Psoas muscle (tissue), 8 donors: ENCODE results near the gene UNCX. TPM values are rescaled to one million over a fixed set of nuclear protein-coding genes. Genes with fewer than 3 reads are reported as not detected.

Experiments used
- ATAC-seq, 4 donors: fragments of 200-7000 bp; cut with Tn5 transposase; one replicate each; pipeline ENCODE4 v1.9.1; 2020; ENCODE audit warnings: moderate library complexity in 3 of 4, mild to moderate bottlenecking in 2 of 4
- DNase-seq, 2 donors: peaks; one replicate each; pipeline ENCODE4 v3.0.0-alpha.2; 2020
- H3K27ac ChIP-seq: fragments of 200-600 bp; one replicate; pipeline ENCODE4 v1.8.0; 2022
- H3K27me3 ChIP-seq, 3 donors: fragments of 200-600 bp in 1 of 3; one replicate each; pipeline versions ENCODE4 v1.6.1 to v1.8.0; 2013 to 2022; ENCODE audit warnings: low read length in 2 of 3, mild to moderate bottlenecking in 2 of 3, moderate library complexity in 1 of 3; ENCODE audit not compliant: insufficient read depth in 3 of 3
- H3K36me3 ChIP-seq, 2 donors: fragments of 200-600 bp in 1 of 2; one replicate each; pipeline versions ENCODE4 v1.6.1 to v1.8.0; 2013 to 2022; ENCODE audit warnings: low read depth in 1 of 2, mild to moderate bottlenecking in 1 of 2, moderate library complexity in 1 of 2; ENCODE audit not compliant: insufficient read depth in 1 of 2
- H3K4me1 ChIP-seq: fragments of 200-600 bp; one replicate; pipeline ENCODE4 v1.8.0; 2022
- H3K4me3 ChIP-seq: fragments of 200-600 bp; one replicate; pipeline ENCODE4 v1.8.0; 2022; ENCODE audit warnings: mild to moderate bottlenecking
- H3K9me3 ChIP-seq: fragments of 200-600 bp; one replicate; pipeline ENCODE4 v1.8.0; 2022
- CTCF ChIP-seq: fragments of 200-600 bp; IDR thresholded peaks from one replicate; pipeline ENCODE4 v1.8.0; 2022; ENCODE audit warnings: antibody characterized with exemption
- WGBS, 3 donors: extraction: QIAGEN DNeasy Blood & Tissue Kit; methylation state at CpG; one replicate each; pipeline versions ENCODE4 v1.1.6 to v1.1.7; 2013; 5-methylcytosine and 5-hydroxymethylcytosine counted together
- intact Hi-C, 2 donors: fragments of 100-400 bp; cut with DNase I; formaldehyde crosslinking; loops; one replicate each; pipeline versions ENCODE4 v1.11.0 to v1.14.2; 2022
- polyA plus RNA-seq, 3 donors: library from polyadenylated mRNA; stranded (reverse); fragments of 200-250 nt; gene quantifications; one replicate each; pipeline ENCODE4 v1.2.3, GENCODE V29; 2013
- total RNA-seq, 4 donors: library from RNA; stranded (reverse); fragmentation: NEBNext Ultra II Directional in 2 of 4; extraction: Animal tissue kit (Norgen Biotek cat#: 25700) in 2 of 4; gene quantifications; one replicate each; pipeline versions ENCODE4 v1.2.1 to v1.2.4, GENCODE V29; 2021 to 2023
- donor health status: healthy with polysubstance abuse.
- donor health status: DM: no; HTN: no; CAD: no; lungs with moderate emphysema.
- donor health status: Bipolar disorder and iron deficiency.
- donor health status: healthy.
- donor health status: DM: yes; HTN: yes; CAD: no.
- donor health status: DM: no; HTN: no; CAD: no.
- donor health status: DM: no; HTN: no; CAD: no.
- donor health status: DM: yes; HTN: yes; CAD: no.

UNCX gene
- total and polyA plus RNA-seq, 7 donors, result not detected

- Histone ChIP-seq H3K4me1 (no peaks in the 10 kb centered on the region), H3K9me3 (no peaks in the 10 kb centered on the region), H3K27me3 (peaks cover 10 to 86% (median 45%) of the 10 kb centered on the region in 3 donors), H3K36me3 (no peaks in the 10 kb centered on the region), H3K27ac (no peak overlapping the region), H3K4me3 (no peak overlapping the region)
- ATAC-seq (no peak), DNase-seq (no peak)
- WGBS, 3 donors, result 57 to 72% (median 72%) methylated on average over 22 to 23 of the region's 23 CpGs
- intact Hi-C loops, result loop anchor here (10.0 kb wide), 3 partner anchors 188 to 248 kb away; no protein-coding TSS in a partner anchor
- TF ChIP-seq CTCF, result no peak
Observed at GRCh38 chr7:1226186-1226901, 6.3 kb upstream of the UNCX start.

- H3K9me3 ChIP-seq, result no peaks in the 10 kb centered on the region
- no peak overlapping the region for H3K27ac ChIP-seq
- ATAC-seq (no peak), DNase-seq (no peak)
- WGBS, 3 donors, result 61 to 84% (median 81%) methylated on average over 24 to 25 of the region's 25 CpGs
- H3K4me3 ChIP-seq, result no peak overlapping the region
- intact Hi-C loops, result loop anchor here (10.0 kb wide), 3 partner anchors 188 to 248 kb away; no protein-coding TSS in a partner anchor
- peaks cover 10 to 92% (median 49%) of the 10 kb centered on the region in 3 donors for H3K27me3 ChIP-seq
- TF ChIP-seq CTCF, result no peak
- H3K36me3 ChIP-seq, result no peaks in the 10 kb centered on the region
- H3K4me1 ChIP-seq, result peaks cover 4% of the 10 kb centered on the region
Observed at GRCh38 chr7:1227071-1227804, 5.4 kb upstream of the UNCX start.

- Histone ChIP-seq H3K27me3 (peaks cover 10 to 95% (median 49%) of the 10 kb centered on the region in 3 donors), H3K27ac (no peak overlapping the region), H3K4me1 (peaks cover 4% of the 10 kb centered on the region), H3K36me3 (no peaks in the 10 kb centered on the region), H3K9me3 (no peaks in the 10 kb centered on the region), H3K4me3 (no peak overlapping the region)
- intact Hi-C loops, result loop anchor here (10.0 kb wide), 3 partner anchors 187 to 247 kb away; no protein-coding TSS in a partner anchor
- no peak for TF ChIP-seq CTCF
- 57 to 61% (median 58%) methylated on average over 13 of the region's 13 CpGs for WGBS, 3 donors
- ATAC-seq, result no peak
- DNase-seq, result no peak
Observed at GRCh38 chr7:1227814-1228544, 4.7 kb upstream of the UNCX start.

- no peak overlapping the region for H3K4me3 ChIP-seq
- 38 to 51% (median 39%) methylated on average over 17 of the region's 17 CpGs for WGBS, 3 donors
- no peak for TF ChIP-seq CTCF
- peaks cover 4% of the 10 kb centered on the region for H3K4me1 ChIP-seq
- no peaks in the 10 kb centered on the region for H3K36me3 ChIP-seq
- no peak for DNase-seq
- H3K27me3 ChIP-seq, result peaks cover 10 to 95% (median 48%) of the 10 kb centered on the region in 3 donors
- ATAC-seq, result no peak
- no peak overlapping the region for H3K27ac ChIP-seq
- H3K9me3 ChIP-seq, result no peaks in the 10 kb centered on the region
- intact Hi-C loops, result loop anchor here (10.0 kb wide), 3 partner anchors 186 to 246 kb away; no protein-coding TSS in a partner anchor
Observed at GRCh38 chr7:1228545-1229201, 4.0 kb upstream of the UNCX start.
